Stimulated activated memory B cell treated with anti-CD40 and anti-IgM and Interleukin-4, amounts not matched to agents 10 μg/mL and 1 μg/mL and 100 μg/mL, for 72 hours (primary cell): Measurements from ENCODE around the gene NXPE4.
"Not testable (repeated sequence)": the region's sequence is repeated elsewhere in the genome, so short reads cannot be mapped to it uniquely, and the experiment has no call there.

Source experiments
- ATAC-seq: fragments of 150-1000 bp; cut with Tn5 transposase; 2 replicates; pipeline ENCODE4 v1.10.0; 2021
- H3K27ac Mint-ChIP-seq: one replicate; pipeline ENCODE4 v1.8.0; 2022; ENCODE audit warnings: mild to moderate bottlenecking, mixed read lengths
- H3K27me3 Mint-ChIP-seq: one replicate; pipeline ENCODE4 v1.8.0; 2022; ENCODE audit warnings: mixed read lengths
- H3K36me3 Mint-ChIP-seq: one replicate; pipeline ENCODE4 v1.8.0; 2022; ENCODE audit warnings: mixed read lengths
- H3K4me1 Mint-ChIP-seq: one replicate; pipeline ENCODE4 v1.8.0; 2022; ENCODE audit warnings: mixed read lengths
- H3K4me3 Mint-ChIP-seq: one replicate; pipeline ENCODE4 v1.8.0; 2022; ENCODE audit warnings: mild to moderate bottlenecking, moderate library complexity, mixed read lengths
- H3K9me3 Mint-ChIP-seq: one replicate; pipeline ENCODE4 v1.8.0; 2022; ENCODE audit warnings: mixed read lengths

NXPE4 gene

DNA sequence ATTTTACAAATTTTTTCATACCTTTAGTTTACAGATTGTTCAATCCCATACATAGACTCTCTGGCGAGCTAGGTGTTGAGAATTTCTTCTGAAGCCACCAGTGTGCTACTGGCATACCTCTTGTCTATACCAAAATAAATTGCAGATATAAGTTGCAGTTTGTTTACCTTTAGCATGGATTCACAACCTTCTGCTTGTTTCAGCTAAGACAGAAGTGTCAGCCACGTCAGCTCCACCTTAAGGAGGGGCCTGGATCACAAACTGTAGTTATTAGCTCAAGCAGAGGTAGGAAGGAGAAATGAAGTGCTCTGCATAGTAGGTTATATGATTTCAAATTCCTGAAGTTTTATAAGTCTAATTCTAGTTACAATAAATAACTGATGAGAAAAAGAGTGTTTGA, at the start of gene NXPE4:
TSS of gene NXPE4 (minus strand) at position 216 of the 400 bp plus-strand sequence. CDS start 1,027 bp downstream, outside the sequence.
- no peak for ATAC-seq
- Mint-ChIP-seq H3K4me3 (no peak within 1 kb of the TSS), H3K9me3 (no peaks in the 10 kb centered on the region), H3K27me3 (peaks cover 12% of the 10 kb centered on the region), H3K27ac (no peak within 1 kb of the TSS), H3K36me3 (no peaks in the 10 kb centered on the region), H3K4me1 (no peaks in the 10 kb centered on the region)

DNA sequence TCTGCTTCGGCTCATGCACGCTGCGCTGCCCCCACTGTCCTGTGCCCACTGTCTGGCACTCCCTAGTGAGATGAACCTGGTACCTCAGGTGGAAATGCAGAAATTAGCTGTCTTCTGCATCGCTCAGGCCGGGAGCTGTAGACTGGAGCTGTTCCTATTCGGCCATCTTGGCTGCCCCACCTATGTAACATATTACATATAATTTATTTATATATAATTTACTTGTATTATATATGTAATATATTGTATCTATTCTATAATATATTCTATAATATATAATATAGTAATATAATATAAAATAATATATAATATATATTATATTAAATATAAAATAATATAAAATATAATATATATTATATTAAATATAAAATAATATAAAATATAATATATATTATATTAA, 43.9 kb upstream of the NXPE4 start:
- not testable (repeated sequence) for H3K9me3 Mint-ChIP-seq, ATAC-seq, H3K27ac Mint-ChIP-seq, H3K36me3 Mint-ChIP-seq, H3K4me3 Mint-ChIP-seq, H3K27me3 Mint-ChIP-seq, H3K4me1 Mint-ChIP-seq

DNA sequence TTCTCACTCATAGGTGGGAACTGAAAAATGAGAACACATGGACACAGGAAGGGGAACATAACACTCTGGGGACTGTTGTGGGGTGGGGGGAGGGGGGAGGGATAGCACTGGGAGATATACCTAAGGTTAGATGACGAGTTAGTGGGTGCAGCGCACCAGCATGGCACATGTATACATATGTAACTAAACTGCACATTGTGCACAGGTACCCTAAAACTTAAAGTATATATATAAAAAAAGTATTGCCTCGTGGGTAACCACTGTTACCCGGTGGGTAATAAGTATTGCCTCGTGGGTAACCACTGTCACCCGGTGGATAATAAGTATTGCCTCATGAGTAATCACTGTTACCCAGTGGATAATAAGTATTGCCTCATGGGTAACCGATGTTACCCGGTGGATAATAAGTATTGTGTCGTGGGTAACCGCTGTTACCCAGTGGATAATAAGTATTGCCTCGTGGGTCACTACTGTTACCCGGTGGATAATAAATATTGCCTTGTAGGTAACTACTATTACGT, 35.9 kb upstream of the NXPE4 start:
- not testable (repeated sequence) for H3K4me3 Mint-ChIP-seq, H3K27ac Mint-ChIP-seq, H3K27me3 Mint-ChIP-seq, H3K4me1 Mint-ChIP-seq, H3K36me3 Mint-ChIP-seq, ATAC-seq, H3K9me3 Mint-ChIP-seq

DNA sequence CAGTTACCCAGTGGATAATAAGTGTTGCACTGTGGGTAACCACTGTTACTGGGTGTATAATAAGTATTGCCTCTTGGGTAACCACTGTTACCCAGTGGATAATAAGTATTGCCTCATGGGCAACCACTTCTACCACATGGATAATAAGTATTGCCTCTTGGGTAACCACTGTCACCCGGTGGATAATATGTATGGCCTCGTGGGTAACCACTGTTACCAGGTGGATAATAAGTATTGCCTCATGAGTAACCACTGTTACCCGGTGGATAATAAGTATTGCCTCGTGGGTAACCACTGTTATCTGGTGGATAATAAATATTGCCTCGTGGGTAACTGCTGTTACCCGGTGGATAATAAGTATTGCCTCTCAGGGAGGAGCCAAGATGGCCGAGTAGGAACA, 29.7 kb upstream of the NXPE4 start:
- no peaks in the 10 kb centered on the region for H3K9me3 Mint-ChIP-seq
- H3K27ac Mint-ChIP-seq = no peak overlapping the region
- H3K27me3 Mint-ChIP-seq = no peaks in the 10 kb centered on the region
- no peaks in the 10 kb centered on the region for H3K36me3 Mint-ChIP-seq
- no peak overlapping the region for H3K4me3 Mint-ChIP-seq
- no peak for ATAC-seq
- no peaks in the 10 kb centered on the region for H3K4me1 Mint-ChIP-seq

DNA sequence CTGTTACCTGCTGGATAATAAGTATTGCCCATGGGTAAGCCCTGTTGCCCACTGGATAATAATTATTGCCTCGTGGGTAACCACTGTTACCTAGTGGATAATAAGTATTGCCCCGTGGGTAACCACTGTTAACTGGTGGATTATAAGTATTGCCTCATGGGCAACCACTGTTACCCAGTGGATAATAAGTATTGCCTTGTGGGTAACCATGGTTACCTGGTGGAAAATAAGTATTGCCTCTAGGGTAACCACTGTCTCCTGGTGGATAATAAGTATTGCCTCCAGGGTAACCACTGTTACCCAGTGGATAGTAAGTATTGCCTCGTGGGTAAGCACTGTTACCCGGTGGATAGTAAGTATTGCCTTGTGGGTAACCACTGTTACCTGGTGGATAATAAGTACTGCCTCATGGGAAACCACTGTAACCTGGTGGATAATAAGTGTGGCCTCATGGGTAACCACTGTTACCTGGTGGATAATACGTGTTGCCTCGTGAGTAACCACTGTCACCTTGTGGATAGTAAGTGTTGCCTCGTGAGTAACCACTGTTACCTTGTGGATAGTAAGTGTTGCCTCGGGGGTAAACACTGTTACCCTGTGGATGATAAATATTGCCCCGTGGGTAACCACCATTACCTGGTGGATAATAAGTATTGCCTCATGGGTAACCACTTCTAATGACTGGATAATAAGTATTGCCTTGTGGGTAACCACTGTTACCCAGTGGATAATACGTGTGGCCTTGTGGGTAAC, 29.0 kb upstream of the NXPE4 start:
- Mint-ChIP-seq H3K4me3 (no peak overlapping the region), H3K36me3 (no peaks in the 10 kb centered on the region), H3K27ac (no peak overlapping the region), H3K9me3 (no peaks in the 10 kb centered on the region), H3K27me3 (no peaks in the 10 kb centered on the region), H3K4me1 (no peaks in the 10 kb centered on the region)
- no peak for ATAC-seq

DNA sequence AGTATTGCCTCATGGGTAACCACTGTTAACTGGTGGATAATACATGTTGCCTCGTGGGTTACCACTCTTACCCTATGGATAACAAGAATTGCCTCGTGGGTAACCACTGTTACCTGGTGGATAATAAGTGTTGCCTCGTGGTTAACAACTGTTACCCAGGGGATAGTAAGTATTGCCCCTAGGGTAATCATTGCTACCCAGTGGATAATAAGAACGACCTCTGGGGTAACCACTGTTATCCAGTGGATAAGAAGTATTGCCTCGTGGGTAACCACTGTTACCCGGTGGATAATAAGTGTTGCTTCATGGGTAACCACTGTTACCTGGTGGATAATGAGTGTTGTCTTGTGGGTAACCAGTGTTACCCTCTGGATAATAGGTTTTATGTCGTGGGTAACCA, 28.1 kb upstream of the NXPE4 start:
- Mint-ChIP-seq H3K4me1 (no peaks in the 10 kb centered on the region), H3K27me3 (no peaks in the 10 kb centered on the region), H3K36me3 (no peaks in the 10 kb centered on the region), H3K27ac (no peak overlapping the region), H3K9me3 (no peaks in the 10 kb centered on the region), H3K4me3 (no peak overlapping the region)
- ATAC-seq = no peak

DNA sequence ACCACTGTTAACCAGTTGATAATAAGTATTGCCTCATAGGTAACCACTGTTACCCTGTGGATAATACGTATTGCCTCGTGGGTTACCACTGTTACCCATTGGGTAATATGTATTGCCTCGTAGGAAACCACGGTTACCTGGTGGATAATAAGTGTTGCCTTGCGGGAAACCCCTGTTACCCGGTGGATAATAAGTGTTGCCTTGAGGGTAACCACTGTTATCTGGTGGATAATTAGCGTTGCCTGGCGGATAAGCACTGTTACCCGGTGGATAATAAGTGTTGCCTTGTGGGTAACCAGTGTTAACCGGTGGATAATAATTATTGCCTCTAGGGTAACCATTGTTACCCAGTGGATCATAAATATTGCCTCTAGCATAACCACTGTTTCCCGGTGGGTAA, 27.3 kb upstream of the NXPE4 start:
- no peak overlapping the region for H3K4me3 Mint-ChIP-seq
- no peak overlapping the region for H3K27ac Mint-ChIP-seq
- no peaks in the 10 kb centered on the region for H3K36me3 Mint-ChIP-seq
- no peaks in the 10 kb centered on the region for H3K9me3 Mint-ChIP-seq
- ATAC-seq = no peak
- H3K27me3 Mint-ChIP-seq = no peaks in the 10 kb centered on the region
- H3K4me1 Mint-ChIP-seq = no peaks in the 10 kb centered on the region

DNA sequence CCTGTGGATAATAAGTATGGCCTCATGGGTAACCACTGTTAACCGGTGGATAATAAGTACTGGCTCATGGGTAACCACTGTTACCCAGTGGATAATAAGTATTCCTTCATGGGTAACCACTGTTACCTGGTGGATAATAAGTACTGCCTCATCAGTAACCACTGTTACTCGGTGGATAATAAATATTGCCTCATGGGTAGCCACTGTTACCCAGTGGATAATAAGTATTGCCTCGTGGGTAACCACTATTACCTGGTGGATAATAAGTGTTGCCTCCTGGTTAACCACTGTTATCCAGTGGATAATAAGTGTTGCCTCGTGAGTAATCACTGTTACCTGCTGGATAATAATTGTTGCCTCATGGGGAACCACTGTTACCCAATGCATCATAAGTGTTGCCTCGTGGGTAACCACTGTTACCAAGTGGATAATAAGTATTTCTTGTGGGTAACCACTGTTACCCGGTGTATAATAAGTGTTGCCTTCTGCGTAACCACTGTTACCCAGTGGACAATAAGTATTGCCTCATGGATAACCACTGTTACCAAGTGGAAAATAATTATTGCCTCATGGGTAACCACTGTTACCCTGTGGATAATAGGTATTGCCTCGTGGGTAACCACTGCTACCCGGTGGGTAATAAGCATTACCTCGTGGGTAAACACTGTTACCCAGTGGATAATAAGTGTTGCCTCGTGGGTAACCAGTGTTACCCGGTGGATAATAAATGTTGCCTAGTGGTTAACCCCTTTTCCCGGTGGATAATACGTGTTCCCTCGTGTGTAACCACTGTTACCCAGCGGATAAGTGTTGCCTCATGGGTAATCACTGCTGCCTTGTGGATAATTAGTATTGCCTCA, 26.6 kb upstream of the NXPE4 start:
- H3K27me3 Mint-ChIP-seq = no peaks in the 10 kb centered on the region
- no peak overlapping the region for H3K4me3 Mint-ChIP-seq
- no peaks in the 10 kb centered on the region for H3K36me3 Mint-ChIP-seq
- ATAC-seq = no peak
- no peaks in the 10 kb centered on the region for H3K4me1 Mint-ChIP-seq
- H3K9me3 Mint-ChIP-seq = no peaks in the 10 kb centered on the region
- no peak overlapping the region for H3K27ac Mint-ChIP-seq

DNA sequence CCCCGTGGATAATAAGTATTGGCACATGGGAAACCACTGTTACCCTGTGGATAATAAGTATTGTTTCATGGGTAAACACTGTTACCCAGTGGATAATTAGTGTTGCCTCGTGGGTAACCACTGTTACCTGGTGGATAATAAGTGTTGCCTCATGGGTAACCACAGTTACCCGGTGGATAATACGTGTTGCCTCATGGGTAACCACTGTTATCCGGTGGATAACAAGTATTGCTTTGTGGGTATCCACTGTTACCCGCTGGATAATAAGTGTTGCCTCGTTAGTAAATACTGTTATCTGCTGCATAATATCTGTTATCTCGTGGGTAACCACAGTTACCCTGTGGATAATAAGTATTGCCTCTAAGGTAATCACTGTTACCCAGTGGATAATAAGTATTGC, 25.5 kb upstream of the NXPE4 start:
- no peak overlapping the region for H3K4me3 Mint-ChIP-seq
- H3K27ac Mint-ChIP-seq = no peak overlapping the region
- no peak for ATAC-seq
- no peaks in the 10 kb centered on the region for H3K36me3 Mint-ChIP-seq
- no peaks in the 10 kb centered on the region for H3K4me1 Mint-ChIP-seq
- no peaks in the 10 kb centered on the region for H3K9me3 Mint-ChIP-seq
- no peaks in the 10 kb centered on the region for H3K27me3 Mint-ChIP-seq

DNA sequence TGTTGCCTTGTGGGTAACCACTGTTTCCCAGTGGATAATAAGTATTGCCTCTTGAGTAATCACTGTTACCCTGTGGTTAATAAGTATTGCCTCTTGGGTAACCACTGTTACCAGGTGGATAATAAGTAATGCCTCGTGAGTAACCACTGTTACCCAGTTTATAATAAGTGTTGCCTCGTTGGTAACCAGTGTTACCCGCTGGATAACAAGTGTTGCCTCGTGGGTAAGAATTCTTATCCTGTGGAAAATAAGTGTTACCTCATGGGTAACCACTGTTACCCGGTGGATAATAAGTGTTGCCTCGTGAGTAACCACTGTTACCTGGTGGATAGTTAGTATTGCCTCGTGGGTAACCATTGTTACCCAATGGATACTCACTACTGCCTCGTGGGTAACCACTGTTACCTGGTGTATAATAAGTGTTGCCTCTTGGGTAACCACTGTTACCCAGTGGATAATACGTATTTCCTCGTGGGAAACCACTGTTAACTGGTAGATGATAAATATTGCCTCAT, 24.1 kb upstream of the NXPE4 start:
- no peaks in the 10 kb centered on the region for H3K4me1 Mint-ChIP-seq
- ATAC-seq = no peak
- no peak overlapping the region for H3K27ac Mint-ChIP-seq
- no peaks in the 10 kb centered on the region for H3K9me3 Mint-ChIP-seq
- H3K27me3 Mint-ChIP-seq = no peaks in the 10 kb centered on the region
- H3K4me3 Mint-ChIP-seq = no peak overlapping the region
- H3K36me3 Mint-ChIP-seq = no peaks in the 10 kb centered on the region

DNA sequence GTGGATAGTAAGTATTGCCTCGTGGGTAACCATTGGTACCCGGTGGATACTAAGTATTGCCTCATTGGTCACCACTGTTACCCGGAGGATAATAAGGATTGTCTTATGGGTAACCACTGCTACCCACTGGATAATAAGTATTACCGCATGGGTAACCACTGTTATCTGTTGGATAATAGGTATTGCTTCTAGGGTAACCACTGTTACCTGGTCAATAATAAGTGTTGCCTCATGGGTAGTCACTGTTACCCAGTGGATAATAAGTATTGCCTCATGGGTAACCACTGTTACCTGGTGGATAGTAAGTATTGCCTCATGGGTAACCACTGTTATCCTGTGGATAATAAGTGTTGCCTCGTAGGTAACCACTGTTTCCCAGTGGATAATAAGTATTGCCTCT, 22.6 kb upstream of the NXPE4 start:
- Mint-ChIP-seq H3K27ac (no peak overlapping the region), H3K4me1 (no peaks in the 10 kb centered on the region), H3K4me3 (no peak overlapping the region), H3K27me3 (no peaks in the 10 kb centered on the region), H3K9me3 (no peaks in the 10 kb centered on the region), H3K36me3 (no peaks in the 10 kb centered on the region)
- no peak for ATAC-seq

DNA sequence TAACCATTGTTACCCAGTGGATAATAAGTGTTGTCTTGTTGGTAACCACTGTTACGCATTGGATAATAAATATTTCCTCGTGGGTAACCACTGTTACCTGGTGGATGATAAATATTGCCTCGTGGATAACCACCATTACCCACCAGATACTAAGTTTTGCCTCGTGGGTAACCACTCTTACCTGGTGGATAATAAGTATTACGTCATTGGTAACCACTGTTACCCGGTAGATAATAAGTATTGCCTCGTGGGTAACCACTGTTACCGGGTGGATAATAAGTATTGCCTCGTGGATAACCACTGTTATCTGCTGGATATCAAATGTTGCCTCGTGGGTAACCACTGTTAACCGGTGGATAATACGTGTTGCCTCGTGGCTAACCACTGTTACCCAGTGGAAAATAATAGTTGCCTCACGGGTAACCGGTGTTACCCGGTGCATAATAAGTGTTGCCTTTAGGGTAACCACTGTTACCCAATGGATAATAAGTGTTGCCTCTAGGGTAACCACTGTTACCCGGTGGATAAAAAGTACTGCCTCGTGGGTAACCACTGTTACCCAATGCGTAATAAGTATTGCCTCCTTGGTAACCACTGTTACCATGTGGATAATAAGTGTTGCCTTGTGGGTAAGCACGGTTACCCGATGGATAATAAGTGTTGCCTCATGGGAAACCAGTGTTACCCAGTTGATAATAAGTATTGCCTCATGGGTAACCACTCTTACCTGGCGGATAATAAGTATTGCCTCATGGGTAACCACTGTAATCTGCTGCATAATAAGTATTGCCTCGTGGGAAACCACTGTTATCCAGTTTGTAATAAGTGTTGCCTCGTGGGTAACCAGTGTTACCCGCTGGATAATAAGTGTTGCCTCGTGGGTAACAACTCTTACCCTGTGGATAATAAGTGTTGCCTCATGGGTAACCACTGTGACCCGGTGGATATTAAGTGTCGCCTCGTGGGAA, 21.9 kb upstream of the NXPE4 start:
- Mint-ChIP-seq H3K4me3 (no peak overlapping the region), H3K27ac (no peak overlapping the region), H3K9me3 (no peaks in the 10 kb centered on the region), H3K27me3 (no peaks in the 10 kb centered on the region), H3K36me3 (no peaks in the 10 kb centered on the region), H3K4me1 (no peaks in the 10 kb centered on the region)
- ATAC-seq = no peak

DNA sequence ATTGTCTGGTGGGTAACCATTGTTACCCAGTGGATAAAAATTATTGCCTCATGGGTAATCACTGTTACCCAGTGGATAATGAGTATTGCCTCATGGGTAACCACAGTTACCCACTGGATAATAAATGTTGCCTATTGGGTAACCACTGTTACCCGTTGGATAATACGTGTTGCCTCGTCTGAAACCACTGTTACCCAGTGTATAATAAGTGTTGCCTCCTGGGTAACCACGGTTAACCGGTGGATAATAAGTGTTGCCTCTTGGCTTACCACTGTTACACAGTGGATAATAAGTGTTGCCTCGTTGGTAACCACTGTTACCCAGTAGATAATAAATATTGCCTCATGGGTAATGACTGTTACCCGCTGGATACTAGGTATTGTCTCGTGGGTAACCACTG, 20.9 kb upstream of the NXPE4 start:
- H3K9me3 Mint-ChIP-seq = no peaks in the 10 kb centered on the region
- no peak overlapping the region for H3K4me3 Mint-ChIP-seq
- H3K36me3 Mint-ChIP-seq = no peaks in the 10 kb centered on the region
- H3K27me3 Mint-ChIP-seq = no peaks in the 10 kb centered on the region
- no peak for ATAC-seq
- no peaks in the 10 kb centered on the region for H3K4me1 Mint-ChIP-seq
- H3K27ac Mint-ChIP-seq = no peak overlapping the region

DNA sequence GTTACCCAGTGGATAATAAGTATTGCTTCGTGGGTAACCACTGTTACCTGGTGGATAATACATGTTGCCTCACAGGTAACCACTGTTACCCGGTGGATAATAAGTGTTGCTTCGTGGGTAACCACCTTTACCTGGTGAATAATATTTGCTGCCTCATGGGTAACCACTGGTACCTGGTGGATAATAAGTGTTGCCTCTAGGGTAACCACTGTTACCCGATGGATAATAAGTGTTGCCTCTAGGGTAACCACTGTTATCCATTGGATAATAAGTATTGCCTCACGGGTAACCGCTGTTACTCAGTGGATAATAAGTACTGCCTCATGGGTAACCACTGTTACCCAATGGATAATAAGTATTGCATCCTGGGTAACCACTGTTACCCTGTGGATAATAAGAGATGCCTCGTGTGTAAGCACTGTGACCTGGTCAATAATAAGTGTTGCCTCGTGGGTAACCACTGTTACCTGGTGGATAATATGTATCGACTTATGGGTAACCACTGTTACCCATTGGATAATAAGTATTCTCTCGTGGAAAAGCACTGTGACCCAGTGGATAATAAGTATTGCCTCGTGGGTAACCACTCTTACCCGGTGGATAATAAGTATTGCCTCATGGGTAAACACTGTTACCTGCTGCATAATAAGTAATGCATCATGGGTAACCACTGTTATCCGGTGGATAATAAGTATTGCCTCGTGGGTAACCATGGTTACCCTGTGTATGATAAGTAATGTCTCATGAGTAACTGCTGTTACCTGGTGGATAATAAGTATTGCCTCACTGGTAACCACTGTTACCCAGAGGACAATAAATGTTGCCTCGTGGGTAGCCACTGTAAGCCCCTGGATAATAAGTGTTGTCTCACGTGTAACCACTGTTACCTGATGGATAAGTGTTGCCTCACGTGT, 20.1 kb upstream of the NXPE4 start:
- H3K27ac Mint-ChIP-seq = no peak overlapping the region
- H3K27me3 Mint-ChIP-seq = no peaks in the 10 kb centered on the region
- H3K36me3 Mint-ChIP-seq = no peaks in the 10 kb centered on the region
- H3K4me3 Mint-ChIP-seq = no peak overlapping the region
- H3K4me1 Mint-ChIP-seq = no peaks in the 10 kb centered on the region
- no peaks in the 10 kb centered on the region for H3K9me3 Mint-ChIP-seq
- no peak for ATAC-seq
